Osteocyte (in vitro differentiated cells): ENCODE measurements around the gene SPINK6. TPM values are rescaled to one million over a fixed set of nuclear protein-coding genes. Genes with fewer than 3 reads are reported as not detected.

Experiments
- DNase-seq: peaks from one replicate; pipeline ENCODE4 v3.0.0; 2021; ENCODE audit warnings: mixed read lengths; ENCODE audit not compliant: unreplicated experiment; ENCODE audit errors: extremely low spot score
- H3K27ac Mint-ChIP-seq: one replicate; pipeline ENCODE4 v1.8.0; 2021; ENCODE audit warnings: mild to moderate bottlenecking, mixed read lengths; ENCODE audit not compliant: unreplicated experiment
- H3K27me3 Mint-ChIP-seq: one replicate; pipeline ENCODE4 v1.8.0; 2021; ENCODE audit warnings: mixed read lengths; ENCODE audit not compliant: unreplicated experiment
- H3K36me3 Mint-ChIP-seq: one replicate; pipeline ENCODE4 v1.8.0; 2021; ENCODE audit warnings: mixed read lengths; ENCODE audit not compliant: unreplicated experiment
- H3K4me1 Mint-ChIP-seq: one replicate; pipeline ENCODE4 v1.8.0; 2021; ENCODE audit warnings: mixed read lengths; ENCODE audit not compliant: unreplicated experiment
- H3K4me3 Mint-ChIP-seq: one replicate; pipeline ENCODE4 v1.8.0; 2021; ENCODE audit warnings: mild to moderate bottlenecking, moderate library complexity, mixed read lengths; ENCODE audit not compliant: unreplicated experiment
- H3K9me3 Mint-ChIP-seq: one replicate; pipeline ENCODE4 v1.8.0; 2021; ENCODE audit warnings: mixed read lengths; ENCODE audit not compliant: unreplicated experiment
- CTCF ChIP-seq: fragments of 200-600 bp; sonication (generic); IDR thresholded peaks from 2 replicates; pipeline ENCODE4 v1.5.0; 2021; ENCODE audit warnings: antibody characterized with exemption, mild to moderate bottlenecking, moderate library complexity
- total RNA-seq: library from RNA; stranded (reverse); gene quantifications from 2 replicates; pipeline ENCODE4 v1.2.1, GENCODE V29; 2021

The SPINK6 gene
- total RNA-seq, 1 donor from 2014 or later = not detected

- peaks cover 47% of the 10 kb centered on the region for H3K27me3 Mint-ChIP-seq
- no peaks in the 10 kb centered on the region for H3K36me3 Mint-ChIP-seq
- H3K27ac Mint-ChIP-seq = no peak overlapping the region
- no peaks in the 10 kb centered on the region for H3K9me3 Mint-ChIP-seq
- DNase-seq = no peak
- TF ChIP-seq CTCF = no peak
- H3K4me1 Mint-ChIP-seq = no peaks in the 10 kb centered on the region
- H3K4me3 Mint-ChIP-seq = no peak overlapping the region
Observed at GRCh38 chr5:148186248-148187003, 16.4 kb upstream of the SPINK6 start.

DNA sequence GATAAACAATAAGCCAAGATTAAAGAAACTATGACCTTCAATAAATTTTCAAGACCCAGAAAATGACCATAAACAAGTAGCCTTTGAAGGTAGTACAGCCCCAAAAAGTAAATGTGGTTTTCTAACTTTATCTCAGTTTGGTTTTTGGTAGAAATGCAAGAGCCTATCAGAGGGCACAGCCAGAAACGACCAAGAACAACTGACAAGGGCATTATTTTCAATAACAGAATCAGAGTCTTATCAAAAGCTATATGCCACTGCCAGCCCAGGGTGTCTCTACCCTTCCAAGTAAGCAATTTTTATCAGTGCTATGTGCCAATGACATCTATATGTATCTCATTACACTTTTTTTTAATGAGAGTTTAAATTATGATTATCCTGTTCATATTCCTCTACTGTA lies 11.8 kb upstream of the SPINK6 start:
- TF ChIP-seq CTCF = no peak
- Mint-ChIP-seq H3K9me3 (no peaks in the 10 kb centered on the region), H3K4me1 (no peaks in the 10 kb centered on the region), H3K4me3 (no peak overlapping the region), H3K27me3 (peaks cover 32% of the 10 kb centered on the region), H3K27ac (no peak overlapping the region), H3K36me3 (no peaks in the 10 kb centered on the region)
- no peak for DNase-seq

DNA sequence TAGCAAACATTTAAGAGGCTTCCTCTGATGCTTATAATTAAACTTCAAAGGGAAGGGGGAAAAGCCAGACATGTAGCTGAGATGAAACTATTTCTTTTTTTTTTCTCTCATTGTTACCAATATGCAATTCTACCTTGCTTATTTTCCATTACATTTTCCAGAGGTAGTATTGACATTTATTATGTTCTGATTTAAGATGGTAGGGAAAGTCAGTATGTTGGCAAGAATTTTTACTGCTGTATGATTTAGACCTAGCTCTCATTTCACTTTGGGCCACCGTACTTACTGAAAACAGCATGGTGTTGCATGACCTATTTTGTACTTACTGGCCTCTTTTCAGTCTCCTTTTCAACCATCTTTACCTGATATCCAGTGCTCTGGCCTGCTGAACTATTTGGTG lies 9.6 kb upstream of the SPINK6 start:
- no peak for TF ChIP-seq CTCF
- Mint-ChIP-seq H3K9me3 (no peaks in the 10 kb centered on the region), H3K27ac (no peak overlapping the region)

DNA sequence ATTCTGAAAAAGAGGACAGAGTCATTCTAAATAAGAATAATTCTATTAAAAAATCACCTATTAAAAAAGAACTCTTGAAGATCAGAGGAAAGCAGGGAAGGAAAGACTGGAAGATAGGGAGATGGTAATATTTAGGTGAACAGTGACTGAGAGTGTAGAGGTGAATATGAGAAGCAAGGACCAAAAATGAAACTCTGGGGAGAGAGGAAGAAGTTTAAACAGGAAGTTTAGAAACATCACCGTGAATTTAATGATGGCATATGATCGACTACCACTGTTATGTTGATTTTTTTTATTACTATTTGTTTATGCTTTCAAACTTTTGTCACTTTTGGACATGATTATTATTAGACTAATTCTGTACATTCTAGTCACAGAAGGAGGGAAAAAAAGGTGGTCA lies 1.7 kb upstream of the SPINK6 start:
- H3K4me1 Mint-ChIP-seq = no peaks in the 10 kb centered on the region
- no peak overlapping the region for H3K4me3 Mint-ChIP-seq
- no peaks in the 10 kb centered on the region for H3K9me3 Mint-ChIP-seq
- H3K27me3 Mint-ChIP-seq = peaks cover 37% of the 10 kb centered on the region
- DNase-seq = no peak
- no peak overlapping the region for H3K27ac Mint-ChIP-seq
- no peaks in the 10 kb centered on the region for H3K36me3 Mint-ChIP-seq
- no peak for TF ChIP-seq CTCF

More for the DNA sequence above, 9.6 kb upstream of the SPINK6 start:
- DNase-seq = no peak
- Mint-ChIP-seq H3K27me3 (peaks cover 28% of the 10 kb centered on the region), H3K4me1 (no peaks in the 10 kb centered on the region), H3K4me3 (no peak overlapping the region), H3K36me3 (no peaks in the 10 kb centered on the region)

DNA sequence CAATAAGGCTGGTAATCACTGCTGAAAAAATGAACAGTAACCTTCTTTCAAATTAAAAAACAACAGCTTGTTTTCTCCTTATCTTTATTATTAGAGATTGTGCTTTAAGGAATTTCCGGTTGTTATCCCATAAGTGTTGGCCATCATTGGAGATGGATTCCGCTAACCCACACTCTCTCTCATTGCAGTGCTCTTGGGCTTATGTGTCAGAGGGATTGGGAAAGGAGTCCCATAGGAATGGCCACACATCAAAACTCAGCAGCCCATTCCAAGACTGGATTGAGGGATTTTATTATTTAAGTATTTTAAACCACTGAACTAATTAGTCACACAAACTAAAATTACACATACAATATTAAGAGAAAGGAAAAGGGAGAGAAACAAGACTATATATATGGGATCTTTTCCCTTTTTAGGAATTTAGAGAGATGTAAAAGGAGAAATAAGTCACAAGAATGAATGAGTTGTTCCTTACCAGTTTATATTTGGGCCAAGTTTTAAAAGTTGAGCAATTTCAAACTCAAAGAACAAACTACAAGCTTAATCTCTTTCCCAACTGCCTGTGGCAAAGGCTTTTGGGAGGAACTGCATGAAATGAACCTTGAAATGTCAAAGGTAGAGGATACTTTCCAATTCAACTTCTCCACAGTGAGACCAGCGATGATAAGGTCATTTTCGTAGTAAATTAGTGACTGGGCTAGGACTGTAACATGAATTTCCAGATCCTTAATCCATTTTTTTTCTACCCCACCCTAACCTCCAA lies 2.4 kb downstream of the SPINK6 start:
- no peak for DNase-seq
- Mint-ChIP-seq H3K9me3 (no peaks in the 10 kb centered on the region), H3K4me3 (no peak overlapping the region), H3K27me3 (peaks cover 35% of the 10 kb centered on the region), H3K27ac (no peak overlapping the region), H3K4me1 (no peaks in the 10 kb centered on the region), H3K36me3 (no peaks in the 10 kb centered on the region)
- no peak for TF ChIP-seq CTCF
